Measurements from ENCODE around the gene TNPO3. TPM values are rescaled to one million over a fixed set of nuclear protein-coding genes. Genes with fewer than 3 reads are reported as not detected.

Gene TNPO3
- total and polyA plus RNA-seq, 10 of the 15 experiments (the other 5 are each of a cell fraction or from before 2014, with no cell fraction given), result 17.6 to 91.8 (median 65.9) TPM

DNA sequence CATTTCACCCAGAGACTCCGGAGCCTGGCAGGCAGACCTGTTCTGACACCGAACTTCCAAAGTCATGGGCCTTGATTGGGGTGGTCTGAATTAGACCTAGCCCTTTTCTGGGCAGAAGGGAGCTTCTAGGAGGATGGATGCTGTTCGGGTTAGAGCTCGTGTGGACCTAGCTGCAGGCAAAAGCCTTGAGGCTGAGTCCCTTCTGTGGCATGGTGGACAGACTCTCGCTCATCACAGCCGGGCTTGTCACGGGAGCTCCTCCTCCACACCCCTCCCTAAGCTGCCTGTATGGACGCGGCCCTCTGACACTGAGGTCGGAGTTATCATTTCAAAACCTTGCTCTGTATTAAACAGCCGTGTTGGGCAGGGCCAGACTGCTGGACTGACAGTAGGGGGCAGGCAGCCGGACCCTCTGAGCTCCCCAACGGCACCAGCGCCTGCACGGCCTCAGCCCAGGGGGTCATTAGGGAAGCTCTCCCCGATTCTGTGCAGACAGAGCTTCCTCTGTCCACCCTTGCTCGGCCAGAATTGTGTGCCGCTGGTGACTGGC is 115.0 kb downstream of the TNPO3 start:
- CTCF ChIA-PET, result interaction anchor here (0.6 to 2.9 kb wide), 21 partner anchors 8 to 223 kb away, joined by 3 to 23 read pairs (median 4); partner anchors contain the start of gene KCP
- H4K20me1 ChIP-seq (ENCODE audit: control insufficient read depth, insufficient read depth), result no peaks in the 10 kb centered on the region
- peak overlapping the region; percentile 86 for H3K4me2 ChIP-seq (ENCODE audit: control insufficient read depth, insufficient read depth)
- under 1% methylated on average over 18 of the region's 18 CpGs for WGBS (ENCODE audit: insufficient coverage, insufficient replicate concordance, low lambda C conversion rate, missing lambda C conversion rate)
- peak overlapping the region; percentile 83 for H3K9ac ChIP-seq (ENCODE audit: control insufficient read depth, insufficient read depth, low read length)
- SMC1A ChIA-PET (ENCODE audit: uncharacterized antibody, unreplicated experiment), result interaction anchor here (0.7 to 3.7 kb wide), 19 partner anchors 13 to 223 kb away, joined by 3 to 37 read pairs (median 7); partner anchors contain the start of gene TNPO3
- peaks cover 93% of the 10 kb centered on the region for H3K79me2 ChIP-seq (ENCODE audit: control insufficient read depth, insufficient read depth, low read length)
- H3K4me3 ChIP-seq, result peak overlapping the region; percentile 71
- DNase-seq (ENCODE audit: low read depth, low spot score) (no peak), FAIRE-seq (no peak), ATAC-seq (peak; percentile 41)
- in situ Hi-C loops (cut with MboI), result no loop called here
- RAD21 ChIA-PET (ENCODE audit: unreplicated experiment), result interaction anchor here (0.6 to 5.6 kb wide), 36 partner anchors 7 to 675 kb away, joined by 3 to 40 read pairs (median 4); partner anchors contain the start of gene TNPO3
- POLR2A ChIA-PET, result interaction anchor here (0.7 to 6.7 kb wide), 25 partner anchors 9 to 429 kb away, joined by 3 to 107 read pairs (median 5); partner anchors contain the start of genes ATP6V1F, KCP and TNPO3
- H3K27ac ChIP-seq (ENCODE audit: control insufficient read depth, insufficient read depth), result peak overlapping the region; percentile 96
- peaks cover 0 to 14% of the 10 kb centered on the region in 2 experiments; a peak in 3 of 4 replicates for H3K36me3 ChIP-seq (ENCODE audit: control insufficient read depth in 2 of 2, insufficient read depth in 2 of 2, low read length in 1 of 2)
- H3K9me3 ChIP-seq (replicated peaks; ENCODE audit: control insufficient read depth, insufficient read depth, low read length), result no peaks in the 10 kb centered on the region
- H3K27me3 ChIP-seq (replicated peaks in 1 of 2; ENCODE audit: control insufficient read depth in 2 of 2, insufficient read depth in 2 of 2, low read length in 1 of 2), result no peaks in the 10 kb centered on the region
- TSS peak; percentile 43 for BruUV-seq (replicated peaks)
- H2AFZ ChIP-seq (ENCODE audit: control insufficient read depth, low read depth, low read length), result no peak overlapping the region
- intact Hi-C loops (cut with micrococcal nuclease; ENCODE audit: unreplicated experiment), result loop anchor here (2.0 to 10.0 kb wide), 3 partner anchors 35 to 675 kb away; partner anchors contain the start of genes NRF1 and TSPAN33
- peaks cover 39% of the 10 kb centered on the region for H3K4me1 ChIP-seq (ENCODE audit: control insufficient read depth, insufficient read depth, low read length)
- peak; percentile 74 for TF ChIP-seq POLR2AphosphoS5 (IDR thresholded peaks at IDR 0.05; ENCODE audit: low read length)
- TF ChIP-seq ZNF217 (IDR thresholded peaks at IDR 0.05), result no peak
- TF ChIP-seq NFIC (IDR thresholded peaks at IDR 0.05; ENCODE audit: low read depth, low read length), result no peak
- TF ChIP-seq ZNF274 (IDR thresholded peaks at IDR 0.05; ENCODE audit: insufficient read depth, insufficient read length), result no peak
- TF ChIP-seq NBN (IDR thresholded peaks at IDR 0.05), result no peak
- no peak for TF ChIP-seq ATF7 (IDR thresholded peaks at IDR 0.05; ENCODE audit: low read depth)
- TF ChIP-seq MYC (IDR thresholded peaks at IDR 0.05; ENCODE audit: insufficient read depth, insufficient read length, insufficient replicate concordance, low read length, severe bottlenecking), result no peak
- TF ChIP-seq, protein P1, sequence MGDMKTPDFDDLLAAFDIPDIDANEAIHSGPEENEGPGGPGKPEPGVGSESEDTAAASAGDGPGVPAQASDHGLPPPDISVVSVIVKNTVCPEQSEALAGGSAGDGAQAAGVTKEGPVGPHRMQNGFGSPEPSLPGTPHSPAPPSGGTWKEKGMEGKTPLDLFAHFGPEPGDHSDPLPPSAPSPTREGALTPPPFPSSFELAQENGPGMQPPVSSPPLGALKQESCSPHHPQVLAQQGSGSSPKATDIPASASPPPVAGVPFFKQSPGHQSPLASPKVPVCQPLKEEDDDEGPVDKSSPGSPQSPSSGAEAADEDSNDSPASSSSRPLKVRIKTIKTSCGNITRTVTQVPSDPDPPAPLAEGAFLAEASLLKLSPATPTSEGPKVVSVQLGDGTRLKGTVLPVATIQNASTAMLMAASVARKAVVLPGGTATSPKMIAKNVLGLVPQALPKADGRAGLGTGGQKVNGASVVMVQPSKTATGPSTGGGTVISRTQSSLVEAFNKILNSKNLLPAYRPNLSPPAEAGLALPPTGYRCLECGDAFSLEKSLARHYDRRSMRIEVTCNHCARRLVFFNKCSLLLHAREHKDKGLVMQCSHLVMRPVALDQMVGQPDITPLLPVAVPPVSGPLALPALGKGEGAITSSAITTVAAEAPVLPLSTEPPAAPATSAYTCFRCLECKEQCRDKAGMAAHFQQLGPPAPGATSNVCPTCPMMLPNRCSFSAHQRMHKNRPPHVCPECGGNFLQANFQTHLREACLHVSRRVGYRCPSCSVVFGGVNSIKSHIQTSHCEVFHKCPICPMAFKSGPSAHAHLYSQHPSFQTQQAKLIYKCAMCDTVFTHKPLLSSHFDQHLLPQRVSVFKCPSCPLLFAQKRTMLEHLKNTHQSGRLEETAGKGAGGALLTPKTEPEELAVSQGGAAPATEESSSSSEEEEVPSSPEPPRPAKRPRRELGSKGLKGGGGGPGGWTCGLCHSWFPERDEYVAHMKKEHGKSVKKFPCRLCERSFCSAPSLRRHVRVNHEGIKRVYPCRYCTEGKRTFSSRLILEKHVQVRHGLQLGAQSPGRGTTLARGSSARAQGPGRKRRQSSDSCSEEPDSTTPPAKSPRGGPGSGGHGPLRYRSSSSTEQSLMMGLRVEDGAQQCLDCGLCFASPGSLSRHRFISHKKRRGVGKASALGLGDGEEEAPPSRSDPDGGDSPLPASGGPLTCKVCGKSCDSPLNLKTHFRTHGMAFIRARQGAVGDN (IDR thresholded peaks at IDR 0.05), result no peak
- TF ChIP-seq TAF1 (IDR thresholded peaks at IDR 0.05; ENCODE audit: borderline replicate concordance, low read depth, low read length), result peak; percentile 39; the same call in 1 of the 2 replicates
- no peak for TF ChIP-seq TBL1XR1 (IDR thresholded peaks at IDR 0.05; ENCODE audit: low read depth, low read length)
- TF ChIP-seq, protein P2, sequence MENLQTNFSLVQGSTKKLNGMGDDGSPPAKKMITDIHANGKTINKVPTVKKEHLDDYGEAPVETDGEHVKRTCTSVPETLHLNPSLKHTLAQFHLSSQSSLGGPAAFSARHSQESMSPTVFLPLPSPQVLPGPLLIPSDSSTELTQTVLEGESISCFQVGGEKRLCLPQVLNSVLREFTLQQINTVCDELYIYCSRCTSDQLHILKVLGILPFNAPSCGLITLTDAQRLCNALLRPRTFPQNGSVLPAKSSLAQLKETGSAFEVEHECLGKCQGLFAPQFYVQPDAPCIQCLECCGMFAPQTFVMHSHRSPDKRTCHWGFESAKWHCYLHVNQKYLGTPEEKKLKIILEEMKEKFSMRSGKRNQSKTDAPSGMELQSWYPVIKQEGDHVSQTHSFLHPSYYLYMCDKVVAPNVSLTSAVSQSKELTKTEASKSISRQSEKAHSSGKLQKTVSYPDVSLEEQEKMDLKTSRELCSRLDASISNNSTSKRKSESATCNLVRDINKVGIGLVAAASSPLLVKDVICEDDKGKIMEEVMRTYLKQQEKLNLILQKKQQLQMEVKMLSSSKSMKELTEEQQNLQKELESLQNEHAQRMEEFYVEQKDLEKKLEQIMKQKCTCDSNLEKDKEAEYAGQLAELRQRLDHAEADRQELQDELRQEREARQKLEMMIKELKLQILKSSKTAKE (IDR thresholded peaks at IDR 0.05; ENCODE audit: low read depth, poor library complexity, severe bottlenecking), result no peak
- TF ChIP-seq LARP7 (IDR thresholded peaks at IDR 0.05), result peak; percentile 36
- TF ChIP-seq NR2C2 (IDR thresholded peaks at IDR 0.05; ENCODE audit: borderline replicate concordance, control insufficient read depth, insufficient read length, low read depth), result no peak
- 0 out of 2 replicates have a peak, but pooled peaks have one; percentile 32 for TF ChIP-seq MXI1 (IDR thresholded peaks at IDR 0.05; ENCODE audit: low read depth, low read length)
- no peak for TF ChIP-seq BCLAF1 (IDR thresholded peaks at IDR 0.05)
